Measurements from ENCODE around the gene AGPAT2.
"Not testable (repeated sequence)": the region's sequence is repeated elsewhere in the genome, so short reads cannot be mapped to it uniquely, and the experiment has no call there.

Gene AGPAT2

DNA sequence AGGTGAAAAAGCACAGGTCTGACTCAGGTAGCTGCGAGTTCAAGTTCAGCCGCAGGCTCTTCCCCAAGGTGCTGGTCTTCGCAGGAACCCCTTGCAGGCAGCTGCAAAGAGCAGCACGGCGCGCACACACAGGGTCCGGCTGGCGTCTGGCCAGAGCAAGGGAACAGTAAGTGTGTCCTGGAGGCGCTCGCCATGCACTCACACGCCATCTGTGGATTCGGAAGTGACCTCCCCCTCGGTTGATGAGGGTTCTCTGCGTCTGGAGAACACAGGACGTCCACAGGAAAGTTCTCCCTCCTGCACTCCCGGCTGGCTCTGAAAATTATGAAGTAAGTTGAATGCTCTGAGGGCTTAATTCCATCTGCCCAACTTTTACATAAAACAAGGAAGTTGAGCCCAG, 38.5 kb downstream of the AGPAT2 start:
- no peak for DNase-seq

DNA sequence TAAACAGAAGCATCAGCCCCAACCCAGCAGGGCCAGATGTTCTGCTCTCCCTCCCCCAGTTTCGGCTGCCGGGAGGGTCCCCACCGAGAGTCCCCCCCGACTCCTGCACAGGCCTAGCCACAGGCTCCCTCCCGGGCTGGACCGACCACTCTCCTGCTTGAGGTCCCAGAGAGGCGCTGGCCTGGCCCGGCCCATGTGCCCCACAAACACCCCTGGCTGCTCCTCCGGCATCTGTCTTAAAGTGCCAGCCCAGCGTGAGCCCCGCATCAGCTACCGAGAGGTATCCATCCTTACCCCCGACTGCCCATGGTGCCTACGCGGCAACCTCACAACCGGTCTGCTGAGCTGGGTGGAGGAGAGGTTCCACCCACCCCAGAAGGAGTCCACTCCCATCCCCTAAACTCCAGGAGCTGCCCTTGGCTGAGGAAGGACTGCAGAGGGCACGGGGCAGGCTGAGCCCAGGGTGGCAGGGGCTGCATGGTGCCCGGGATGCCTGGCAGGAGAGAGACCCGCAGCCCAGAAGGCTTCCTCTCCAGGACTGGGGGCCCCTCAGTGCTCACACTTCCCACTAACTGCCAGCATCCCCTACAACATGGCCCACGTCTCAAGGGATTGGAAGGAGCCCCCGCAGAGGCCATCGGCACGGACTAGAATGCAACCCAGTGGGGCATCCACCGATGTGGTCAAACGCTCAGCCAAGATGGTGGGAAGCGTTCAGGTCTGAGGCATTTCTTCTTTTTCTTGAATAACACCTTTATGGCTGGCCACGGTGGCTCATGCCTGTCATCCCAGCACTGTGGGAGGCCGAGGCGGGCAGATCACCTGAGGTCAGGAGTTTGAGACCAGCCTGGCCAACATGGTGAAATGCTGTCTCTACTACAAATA, 40.2 kb downstream of the AGPAT2 start:
- Mint-ChIP-seq H3K27me3 (peaks cover 22 to 64% of the 10 kb centered on the region in 2 donors), H3K27ac (no peak overlapping the region), H3K4me3 (no peak overlapping the region)

More for the DNA sequence above, 38.5 kb downstream of the AGPAT2 start:
- Mint-ChIP-seq H3K27me3 (peaks cover 19 to 65% of the 10 kb centered on the region in 2 donors), H3K4me1 (ENCODE audit: low read depth in 2 of 2) (peaks cover 0 to 1% of the 10 kb centered on the region in 2 donors), H3K4me3 (no peak overlapping the region), H3K27ac (no peak overlapping the region), H3K36me3 (ENCODE audit: insufficient read depth) (no peaks in the 10 kb centered on the region), H3K9me3 (no peaks in the 10 kb centered on the region)
- no peak for ATAC-seq (replicated peaks)

DNA sequence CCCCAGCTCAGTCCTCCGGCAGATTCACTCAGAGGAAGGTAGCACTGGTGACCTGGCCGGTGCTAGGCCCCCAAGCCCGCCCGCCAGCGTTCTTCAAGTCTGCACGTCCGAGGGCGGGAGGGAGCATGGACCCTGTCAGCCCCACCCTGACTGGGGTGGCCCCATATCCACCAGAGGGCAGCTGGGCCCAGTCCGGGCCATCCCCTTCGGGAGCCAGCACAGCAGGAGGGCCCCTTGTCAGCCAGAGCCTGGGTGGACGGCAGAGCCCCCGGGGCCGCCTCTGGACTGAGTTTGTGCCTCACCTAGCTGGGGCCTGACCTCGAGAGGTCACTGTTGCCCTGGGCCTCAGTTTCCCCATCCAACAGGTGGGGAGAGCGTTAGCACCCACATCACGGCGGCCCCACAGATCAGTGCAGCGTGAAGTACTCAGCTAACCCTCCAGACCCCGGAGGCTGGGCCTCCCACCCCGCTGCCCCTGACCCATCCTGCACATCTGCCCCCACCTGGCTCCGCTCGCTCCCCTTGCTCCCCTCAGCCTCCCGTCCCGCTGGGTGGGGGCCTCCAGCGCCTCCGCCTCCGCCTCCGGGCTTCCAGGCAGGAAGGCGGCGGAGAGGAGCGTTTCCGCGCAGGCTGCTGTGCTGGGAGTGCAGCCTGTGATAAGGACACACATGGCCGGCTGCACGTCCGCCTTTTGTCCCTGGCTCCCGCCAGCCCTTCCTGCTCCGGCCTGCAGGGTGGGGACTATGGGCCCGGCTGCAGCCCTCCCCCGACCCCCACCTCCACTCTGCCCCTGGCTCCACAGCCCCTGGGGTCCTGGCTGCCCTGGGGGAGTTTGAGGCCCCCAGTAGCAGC, 41.1 kb downstream of the AGPAT2 start:
- peaks cover 0 to 1% of the 10 kb centered on the region in 2 donors for H3K4me1 Mint-ChIP-seq (ENCODE audit: low read depth in 2 of 2)
- peaks cover 18 to 63% of the 10 kb centered on the region in 2 donors for H3K27me3 Mint-ChIP-seq
- H3K27ac Mint-ChIP-seq, result no peak overlapping the region
- H3K9me3 Mint-ChIP-seq, result no peaks in the 10 kb centered on the region
- no peak for ATAC-seq (replicated peaks)
- no peak overlapping the region for H3K4me3 Mint-ChIP-seq
- peaks cover 7% of the 10 kb centered on the region for H3K36me3 Mint-ChIP-seq (ENCODE audit: insufficient read depth)
- no peak for DNase-seq

More for the DNA sequence above, 40.2 kb downstream of the AGPAT2 start:
- no peak for DNase-seq
- no peak for ATAC-seq (replicated peaks)
- H3K9me3 Mint-ChIP-seq, result no peaks in the 10 kb centered on the region
- peaks cover 0 to 1% of the 10 kb centered on the region in 2 donors for H3K4me1 Mint-ChIP-seq (ENCODE audit: low read depth in 2 of 2)
- H3K36me3 Mint-ChIP-seq (ENCODE audit: insufficient read depth), result peaks cover 7% of the 10 kb centered on the region

DNA sequence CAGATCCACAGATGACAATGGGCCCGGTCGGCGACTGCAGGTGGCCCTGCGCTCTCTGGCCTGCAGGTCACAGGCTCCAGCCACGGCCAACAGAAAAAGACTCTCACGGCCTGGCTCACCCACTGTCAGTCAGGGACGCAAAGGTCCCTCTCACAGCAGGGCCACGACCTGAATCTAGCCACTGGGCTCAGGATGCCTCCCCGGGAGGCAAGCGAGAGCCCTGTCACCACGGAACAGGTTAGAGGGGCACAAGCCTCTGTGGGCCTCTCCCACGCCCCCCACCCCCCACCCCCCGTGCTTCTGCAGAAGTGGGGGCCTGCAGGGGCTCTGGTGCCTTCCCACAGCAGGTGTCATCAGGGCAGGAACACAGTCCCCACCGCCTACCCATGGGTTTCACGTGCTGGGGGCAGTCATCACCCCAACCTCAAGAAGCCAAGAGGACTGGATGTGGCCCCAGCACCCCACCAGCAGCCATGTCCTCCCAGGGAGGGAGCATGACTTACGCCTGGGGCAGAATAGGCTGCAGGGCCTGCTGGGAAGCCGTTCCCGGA, 41.8 kb downstream of the AGPAT2 start:
- ATAC-seq (replicated peaks), result no peak
- DNase-seq, result no peak
- Mint-ChIP-seq H3K27me3 (peaks cover 21 to 70% of the 10 kb centered on the region in 2 donors), H3K4me1 (ENCODE audit: low read depth in 2 of 2) (peaks cover 0 to 1% of the 10 kb centered on the region in 2 donors), H3K9me3 (no peaks in the 10 kb centered on the region), H3K36me3 (ENCODE audit: insufficient read depth) (peaks cover 7% of the 10 kb centered on the region), H3K4me3 (no peak overlapping the region), H3K27ac (no peak overlapping the region)

DNA sequence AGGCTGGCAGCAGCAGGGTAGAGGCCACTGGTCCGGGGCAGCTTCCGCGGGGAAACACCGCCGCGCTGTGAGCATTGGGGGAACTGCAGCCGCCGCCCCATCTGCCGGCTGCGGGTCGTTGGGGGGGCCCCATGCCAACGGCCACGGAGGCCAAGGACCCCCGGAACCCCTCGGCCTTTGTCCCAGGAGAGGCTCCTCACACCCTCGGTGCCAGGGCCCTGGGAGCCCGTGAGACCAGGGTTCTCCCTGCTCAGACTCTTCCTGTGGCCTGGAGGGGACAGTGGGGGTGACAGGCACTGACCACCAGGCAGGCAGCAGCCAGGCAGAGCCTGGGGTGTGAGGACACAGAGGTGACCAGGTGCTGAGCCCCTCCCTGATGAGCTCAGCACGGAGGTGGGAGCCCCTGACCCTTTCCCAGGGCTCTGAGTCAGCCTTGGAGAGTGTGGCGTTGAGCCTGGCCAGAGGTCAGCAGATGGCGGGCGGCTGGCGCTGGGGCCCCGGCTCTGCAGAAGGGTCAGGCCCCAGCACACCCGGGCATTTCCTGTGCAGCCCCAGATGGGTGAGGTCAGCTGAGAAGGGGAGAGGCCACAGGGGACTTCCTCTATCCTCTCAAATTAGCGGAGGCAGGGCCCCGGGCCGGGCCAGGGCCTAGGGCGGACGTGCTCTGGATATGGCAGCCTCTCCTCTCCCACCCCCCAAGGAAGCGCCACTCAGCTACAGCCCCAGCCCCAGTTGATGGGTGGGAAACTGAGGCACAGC, 42.5 kb downstream of the AGPAT2 start:
- Mint-ChIP-seq H3K4me3 (no peak overlapping the region), H3K27ac (no peak overlapping the region), H3K4me1 (ENCODE audit: low read depth in 2 of 2) (peaks cover 0 to 1% of the 10 kb centered on the region in 2 donors), H3K36me3 (ENCODE audit: insufficient read depth) (peaks cover 7% of the 10 kb centered on the region), H3K9me3 (no peaks in the 10 kb centered on the region), H3K27me3 (peaks cover 26 to 76% of the 10 kb centered on the region in 2 donors)
- ATAC-seq (replicated peaks) (peak; percentile 98), DNase-seq (peak; percentile 64 to 71 (median 68))

DNA sequence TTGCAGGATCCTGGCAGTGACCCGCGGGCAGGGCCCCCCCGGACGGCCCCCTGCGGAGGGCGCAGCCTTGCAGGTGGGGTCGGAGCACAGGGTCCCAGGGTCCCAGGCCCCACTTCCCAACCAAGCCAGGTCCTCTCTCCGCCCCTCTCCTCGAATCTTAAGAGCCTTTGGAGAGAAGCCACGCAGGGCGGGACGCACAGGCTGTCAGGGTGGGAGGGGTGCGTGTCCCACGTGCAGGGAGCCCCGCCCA, 43.0 kb downstream of the AGPAT2 start:
- ATAC-seq (replicated peaks), result peak; percentile 3
- no peak overlapping the region for H3K4me3 Mint-ChIP-seq
- no peak overlapping the region for H3K27ac Mint-ChIP-seq
- peaks cover 0 to 1% of the 10 kb centered on the region in 2 donors for H3K4me1 Mint-ChIP-seq (ENCODE audit: low read depth in 2 of 2)
- peaks cover 26 to 77% of the 10 kb centered on the region in 2 donors for H3K27me3 Mint-ChIP-seq
- peaks cover 7% of the 10 kb centered on the region for H3K36me3 Mint-ChIP-seq (ENCODE audit: insufficient read depth)
- no peaks in the 10 kb centered on the region for H3K9me3 Mint-ChIP-seq
- DNase-seq, result no peak

DNA sequence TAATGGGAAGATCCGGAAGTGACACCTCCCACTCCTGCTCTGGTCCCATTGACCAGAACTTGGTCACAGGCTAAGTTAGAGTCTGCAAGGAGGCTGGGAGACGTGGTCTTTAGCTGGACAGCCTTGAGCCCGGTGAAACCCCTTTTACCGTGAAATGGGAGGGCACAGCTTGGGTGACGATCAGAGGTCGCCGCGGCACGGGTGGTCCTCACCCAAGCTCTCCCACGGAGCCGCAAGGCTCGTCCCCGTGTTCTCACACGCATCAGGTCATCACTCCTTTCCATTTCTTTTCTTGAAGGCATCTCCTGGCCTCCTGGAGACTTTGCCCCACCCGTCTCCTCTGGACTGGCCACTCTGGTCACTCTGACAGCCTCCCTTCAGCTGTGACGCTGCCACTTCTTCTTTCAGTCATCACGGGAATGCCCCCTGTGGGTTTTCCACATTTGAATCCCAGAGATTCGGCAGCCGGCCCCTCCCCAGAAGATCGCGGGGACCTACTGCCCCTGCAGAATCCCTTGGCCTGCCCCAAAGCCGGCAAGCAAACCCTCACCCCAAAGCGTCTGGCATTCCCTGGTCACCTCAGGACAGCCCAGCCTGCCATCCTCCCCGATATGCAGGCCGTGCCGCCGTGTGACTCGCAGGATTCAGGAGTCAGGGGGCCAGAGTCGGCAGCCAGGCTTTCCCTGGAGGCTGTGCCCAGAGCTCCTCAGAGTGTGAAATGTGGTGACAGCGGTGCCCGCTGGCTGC, 43.5 kb downstream of the AGPAT2 start:
- DNase-seq (no peak), ATAC-seq (replicated peaks) (no peak)
- Mint-ChIP-seq H3K27ac (no peak overlapping the region), H3K27me3 (peaks cover 25 to 73% of the 10 kb centered on the region in 2 donors), H3K9me3 (no peaks in the 10 kb centered on the region), H3K36me3 (ENCODE audit: insufficient read depth) (peaks cover 7% of the 10 kb centered on the region), H3K4me3 (no peak overlapping the region), H3K4me1 (ENCODE audit: low read depth in 2 of 2) (peaks cover 0 to 1% of the 10 kb centered on the region in 2 donors)

DNA sequence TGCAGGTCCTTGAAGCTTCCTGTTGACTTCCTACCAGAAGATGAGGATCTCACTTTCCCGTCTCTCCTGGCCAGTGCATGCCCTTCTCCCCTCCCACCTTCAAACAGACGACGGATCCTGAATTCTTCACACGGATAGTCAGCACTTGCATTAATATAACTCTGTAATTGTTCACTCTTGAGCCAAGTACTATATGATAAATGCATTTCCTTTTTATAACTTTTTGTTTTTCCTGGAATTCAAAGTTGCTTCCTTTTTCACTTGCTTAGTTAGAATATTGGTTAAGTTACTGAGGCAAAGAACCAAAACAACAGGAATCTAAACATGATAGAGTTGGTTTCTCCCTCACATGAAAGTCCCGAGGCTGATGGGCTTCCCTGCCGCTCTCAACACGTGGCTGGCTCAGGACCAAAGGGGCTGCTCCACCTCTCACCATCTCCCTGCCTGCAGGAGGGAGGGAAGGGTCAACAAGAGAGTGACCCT, 44.8 kb downstream of the AGPAT2 start:
- Mint-ChIP-seq H3K9me3 (no peaks in the 10 kb centered on the region), H3K36me3 (ENCODE audit: insufficient read depth) (peaks cover 7% of the 10 kb centered on the region), H3K27ac (no peak overlapping the region), H3K4me3 (no peak overlapping the region), H3K4me1 (ENCODE audit: low read depth in 2 of 2) (peaks cover 0 to 1% of the 10 kb centered on the region in 2 donors), H3K27me3 (peaks cover 21 to 62% of the 10 kb centered on the region in 2 donors)
- ATAC-seq (replicated peaks), result no peak
- DNase-seq, result no peak

DNA sequence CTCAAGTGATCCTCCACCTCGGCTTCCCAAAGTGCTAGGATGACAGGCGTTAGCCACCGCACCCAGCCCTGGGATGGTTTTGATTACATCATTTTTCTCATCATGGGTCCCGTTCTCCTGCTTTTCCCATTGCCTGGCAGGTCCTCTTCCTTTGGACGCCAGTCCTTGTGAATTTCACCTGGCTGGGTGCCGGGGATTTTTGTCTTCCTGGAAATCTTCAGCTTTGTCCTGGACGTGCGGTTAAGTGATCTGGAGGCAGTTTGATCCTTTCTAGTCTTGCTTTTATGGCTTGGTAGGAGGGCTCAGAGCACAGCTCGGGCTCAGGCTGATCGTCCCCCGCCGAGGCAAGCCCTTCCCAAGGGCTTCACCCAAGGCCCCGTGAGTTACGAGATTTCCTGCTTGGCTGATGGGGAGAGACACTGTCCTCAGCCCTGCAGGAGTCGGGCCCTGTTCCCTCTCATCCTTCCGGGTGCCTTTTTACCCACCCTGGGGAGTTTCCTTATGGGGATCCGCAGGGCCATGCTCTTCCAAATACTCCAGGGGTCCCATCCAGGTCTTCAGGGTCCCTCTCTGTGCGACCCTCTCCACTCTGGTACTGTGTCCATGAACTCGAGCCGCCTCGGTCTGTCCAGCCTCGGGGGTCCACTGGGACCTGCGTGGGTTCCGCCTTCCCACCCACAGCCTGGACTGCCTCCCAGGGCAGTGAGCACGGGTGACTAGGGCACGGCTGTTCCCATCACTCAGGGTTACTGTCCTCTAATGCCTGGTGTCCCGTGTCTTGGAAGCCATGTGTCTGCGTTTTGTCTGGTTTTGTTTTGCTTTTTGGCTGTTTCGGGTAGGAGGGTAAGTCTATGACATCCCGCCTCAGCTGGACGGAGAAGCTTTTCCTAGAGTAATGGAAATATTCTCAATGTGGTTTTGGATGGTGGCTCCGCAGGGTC, 46.8 kb downstream of the AGPAT2 start:
- H3K27me3 Mint-ChIP-seq, result peaks cover 15 to 47% of the 10 kb centered on the region in 2 donors
- no peak for ATAC-seq (replicated peaks)
- DNase-seq, result no peak
- peaks cover 11% of the 10 kb centered on the region for H3K36me3 Mint-ChIP-seq (ENCODE audit: insufficient read depth)
- no peak overlapping the region for H3K4me3 Mint-ChIP-seq
- no peak overlapping the region for H3K27ac Mint-ChIP-seq
- no peaks in the 10 kb centered on the region for H3K9me3 Mint-ChIP-seq
- H3K4me1 Mint-ChIP-seq (ENCODE audit: low read depth in 2 of 2), result no peaks in the 10 kb centered on the region

DNA sequence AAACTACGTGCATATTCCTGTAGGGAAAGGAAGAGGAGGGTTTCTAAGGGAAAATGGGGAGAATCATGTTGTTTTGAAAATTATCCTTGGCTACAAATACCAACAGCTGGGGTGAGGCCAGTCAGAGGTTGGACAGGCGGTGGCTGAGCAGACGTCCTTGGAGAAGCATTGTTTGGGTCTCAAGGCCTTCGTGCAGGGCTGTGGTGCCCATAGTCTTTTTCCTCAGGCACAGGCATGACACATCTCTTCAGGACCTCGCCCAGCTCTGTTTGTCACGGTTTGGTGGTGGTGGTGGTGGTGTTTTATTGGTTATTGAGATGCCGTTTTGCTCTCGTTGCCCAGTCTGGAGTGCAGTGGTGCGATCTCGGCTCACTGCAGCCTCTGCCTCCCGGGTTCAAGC, 52.4 kb downstream of the AGPAT2 start:
- no peak overlapping the region for H3K4me3 Mint-ChIP-seq
- no peak overlapping the region for H3K27ac Mint-ChIP-seq
- peaks cover 2 to 5% of the 10 kb centered on the region in 2 donors for H3K4me1 Mint-ChIP-seq (ENCODE audit: low read depth in 2 of 2)
- peaks cover 7% of the 10 kb centered on the region for H3K36me3 Mint-ChIP-seq (ENCODE audit: insufficient read depth)
- ATAC-seq (replicated peaks) (no peak), DNase-seq (no peak)
- no peaks in the 10 kb centered on the region for H3K9me3 Mint-ChIP-seq
- H3K27me3 Mint-ChIP-seq, result peaks cover under 1 to 10% of the 10 kb centered on the region in 2 donors

DNA sequence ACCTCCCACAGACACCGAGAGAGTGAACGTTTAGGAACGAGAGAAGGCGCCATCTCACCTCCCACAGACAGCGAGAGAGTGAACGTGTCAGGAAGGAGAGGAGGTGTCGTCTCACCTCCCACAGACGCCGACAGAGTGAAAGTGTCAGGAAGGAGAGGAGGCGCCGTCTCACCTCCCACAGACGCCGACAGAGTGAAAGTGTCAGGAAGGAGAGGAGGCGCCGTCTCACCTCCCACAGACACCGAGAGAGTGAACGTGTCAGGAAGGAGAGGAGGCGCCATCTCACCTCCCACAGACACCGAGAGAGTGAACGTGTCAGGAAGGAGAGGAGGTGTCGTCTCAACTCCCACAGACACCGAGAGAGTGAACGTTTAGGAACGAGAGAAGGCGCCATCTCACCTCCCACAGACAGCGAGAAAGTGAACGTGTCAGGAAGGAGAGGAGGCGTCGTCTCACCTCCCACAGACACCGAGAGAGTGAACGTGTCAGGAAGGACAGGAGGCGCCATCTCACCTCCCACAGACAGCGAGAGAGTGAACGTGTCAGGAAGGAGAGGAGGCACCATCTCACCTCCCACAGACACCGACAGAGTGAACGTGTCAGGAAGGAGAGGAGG, 54.7 kb downstream of the AGPAT2 start:
- H3K27ac Mint-ChIP-seq; H3K4me3 Mint-ChIP-seq; H3K9me3 Mint-ChIP-seq; H3K4me1 Mint-ChIP-seq (ENCODE audit: low read depth in 2 of 2); ATAC-seq (replicated peaks); H3K36me3 Mint-ChIP-seq (ENCODE audit: insufficient read depth): not testable (repeated sequence)
- peaks cover 0 to 15% of the 10 kb centered on the region in 2 donors for H3K27me3 Mint-ChIP-seq
- DNase-seq, result peak in 1 of 3 experiments; percentile 35
